A549 (cell line): ENCODE measurements around the gene ULK1.

Experiments
- BHLHE40 ChIP-seq: IDR thresholded peaks from 2 replicates; pipeline ENCODE4 v1.6.1; 2012; ENCODE audit warnings: low read depth, low read length, inconsistent platforms
- CTCF ChIP-seq: fragments of >200 bp; sonication (Bioruptor Twin); formaldehyde crosslinking; IDR thresholded peaks from 3 replicates; pipeline ENCODE4 v1.5.1; 2016
- HDAC2 ChIP-seq: fragments of 200-600 bp; sonication (generic); IDR thresholded peaks from 2 replicates; pipeline ENCODE4 v1.6.1; 2016
- MYC ChIP-seq: IDR thresholded peaks from 2 replicates; pipeline ENCODE4 v1.6.1; 2012; ENCODE audit warnings: mild to moderate bottlenecking, inconsistent platforms, low read length, improper control_type of control experiment, borderline replicate concordance
- POLR2A ChIP-seq: IDR thresholded peaks from 2 replicates; pipeline ENCODE4 v1.6.1; 2012; ENCODE audit warnings: mild to moderate bottlenecking, low read length
- RFX5 ChIP-seq: fragments of 450-650 bp; IDR thresholded peaks from 2 replicates; pipeline ENCODE4 v1.7.1; 2014; ENCODE audit warnings: antibody characterized with exemption, mild to moderate bottlenecking, moderate library complexity

- TF ChIP-seq HDAC2, result no peak
- no peak for TF ChIP-seq POLR2A
- no peak for TF ChIP-seq RFX5
- TF ChIP-seq MYC, result no peak
- no peak for TF ChIP-seq BHLHE40
- no peak for TF ChIP-seq CTCF
Measured at GRCh38 chr12:131930510-131930909, 36.1 kb downstream of the ULK1 start.
